Activated T-helper 2 cell treated with anti-CD3 and anti-CD28 coated beads, Interferon-gamma antibody, Interleukin-2, Interleukin-4, amounts not matched to agents 10 μg/mL and 5 μg/mL and 100 μg/mL, durations not matched to agents 14 hours and 24 hours and 36 hours (primary cell): ENCODE results near the gene FOXO3B. TPM values are rescaled to one million over a fixed set of nuclear protein-coding genes. Genes with fewer than 3 reads are reported as not detected.
A peak's percentile ranks its signal among the peaks of the same experiment; 100 is the strongest.
"Not testable (repeated sequence)": the region's sequence is repeated elsewhere in the genome, so short reads cannot be mapped to it uniquely, and the experiment has no call there.

Experiments used
- DNase-seq: peaks from one replicate; pipeline ENCODE4 v3.0.0; 2021; ENCODE audit warnings: low spot score
- H3K27ac Mint-ChIP-seq: one replicate; pipeline ENCODE4 v1.8.0; 2021; ENCODE audit warnings: mixed read lengths
- H3K27me3 Mint-ChIP-seq: one replicate; pipeline ENCODE4 v1.8.0; 2021; ENCODE audit warnings: low read depth, mixed read lengths
- H3K36me3 Mint-ChIP-seq: one replicate; pipeline ENCODE4 v1.8.0; 2021; ENCODE audit warnings: low read depth, mixed read lengths
- H3K4me1 Mint-ChIP-seq: one replicate; pipeline ENCODE4 v1.8.0; 2021; ENCODE audit warnings: low read depth, mixed read lengths
- H3K4me3 Mint-ChIP-seq: one replicate; pipeline ENCODE4 v1.8.0; 2021; ENCODE audit warnings: low read depth, mild to moderate bottlenecking, moderate library complexity, mixed read lengths
- H3K9me3 Mint-ChIP-seq: one replicate; pipeline ENCODE4 v1.8.0; 2021; ENCODE audit warnings: mixed read lengths
- intact Hi-C: fragments of 100-400 bp; cut with micrococcal nuclease; formaldehyde crosslinking; loops from one replicate; pipeline ENCODE4 v1.15.1; 2023
- total RNA-seq: library from RNA; stranded (reverse); gene quantifications from 2 replicates; pipeline ENCODE4 v1.2.3, GENCODE V29; 2022

FOXO3B gene
- 5.7 and 6.3 TPM in 2 replicates for total RNA-seq

- Mint-ChIP-seq H3K36me3 (peaks cover 17% of the 10 kb centered on the region), H3K27ac (peak within 1 kb of the TSS; percentile 72), H3K4me3 (peak within 1 kb of the TSS; percentile 88)
- H3K4me1 Mint-ChIP-seq, H3K27me3 Mint-ChIP-seq, intact Hi-C loops, H3K9me3 Mint-ChIP-seq: not testable (repeated sequence)
- peak; percentile 81 for DNase-seq
Observed at GRCh38 chr17:18681767-18682571, at the start of gene FOXO3B. Gene FOXO3B (minus strand): TSS chr17:18682314. CDS start chr17:18681651, 663 bp downstream.

GRCh38 chr17:18723509-18723908 is 41.4 kb upstream of the FOXO3B start:
- H3K9me3 Mint-ChIP-seq, H3K36me3 Mint-ChIP-seq, H3K4me1 Mint-ChIP-seq, DNase-seq, intact Hi-C loops, H3K27me3 Mint-ChIP-seq, H3K27ac Mint-ChIP-seq, H3K4me3 Mint-ChIP-seq: not testable (repeated sequence)

- H3K27ac Mint-ChIP-seq, H3K27me3 Mint-ChIP-seq, DNase-seq, intact Hi-C loops, H3K4me3 Mint-ChIP-seq, H3K4me1 Mint-ChIP-seq, H3K9me3 Mint-ChIP-seq, H3K36me3 Mint-ChIP-seq: not testable (repeated sequence)
Observed at GRCh38 chr17:18722612-18723011, 40.5 kb upstream of the FOXO3B start.

- intact Hi-C loops, H3K27ac Mint-ChIP-seq, H3K4me3 Mint-ChIP-seq, H3K27me3 Mint-ChIP-seq, H3K4me1 Mint-ChIP-seq, H3K9me3 Mint-ChIP-seq, H3K36me3 Mint-ChIP-seq, DNase-seq: not testable (repeated sequence)
Observed at GRCh38 chr17:18721775-18722547, 39.8 kb upstream of the FOXO3B start.

- H3K36me3 Mint-ChIP-seq, H3K4me3 Mint-ChIP-seq, H3K9me3 Mint-ChIP-seq, H3K27me3 Mint-ChIP-seq, intact Hi-C loops, H3K4me1 Mint-ChIP-seq, DNase-seq, H3K27ac Mint-ChIP-seq: not testable (repeated sequence)
Observed at GRCh38 chr17:18719428-18720110, 37.5 kb upstream of the FOXO3B start.

GRCh38 chr17:18718643-18719427 is 36.7 kb upstream of the FOXO3B start:
- H3K4me3 Mint-ChIP-seq, H3K4me1 Mint-ChIP-seq, H3K9me3 Mint-ChIP-seq, DNase-seq, H3K36me3 Mint-ChIP-seq, H3K27me3 Mint-ChIP-seq, intact Hi-C loops, H3K27ac Mint-ChIP-seq: not testable (repeated sequence)

- H3K4me1 Mint-ChIP-seq, H3K27ac Mint-ChIP-seq, H3K9me3 Mint-ChIP-seq, H3K36me3 Mint-ChIP-seq, H3K4me3 Mint-ChIP-seq, intact Hi-C loops: not testable (repeated sequence)
- peak; percentile 34 for DNase-seq
- H3K27me3 Mint-ChIP-seq = peaks cover 10% of the 10 kb centered on the region
Observed at GRCh38 chr17:18712354-18712999, 30.4 kb upstream of the FOXO3B start.

GRCh38 chr17:18708215-18708614 is 26.1 kb upstream of the FOXO3B start:
- H3K36me3 Mint-ChIP-seq, H3K9me3 Mint-ChIP-seq, H3K27me3 Mint-ChIP-seq, intact Hi-C loops, DNase-seq, H3K4me3 Mint-ChIP-seq, H3K27ac Mint-ChIP-seq, H3K4me1 Mint-ChIP-seq: not testable (repeated sequence)

GRCh38 chr17:18705955-18706354 is 23.8 kb upstream of the FOXO3B start:
- H3K27ac Mint-ChIP-seq, intact Hi-C loops, H3K36me3 Mint-ChIP-seq, H3K9me3 Mint-ChIP-seq, DNase-seq, H3K4me1 Mint-ChIP-seq, H3K27me3 Mint-ChIP-seq, H3K4me3 Mint-ChIP-seq: not testable (repeated sequence)

GRCh38 chr17:18698473-18699103 is 16.5 kb upstream of the FOXO3B start:
- H3K27ac Mint-ChIP-seq = not testable (repeated sequence)

GRCh38 chr17:18695143-18695542 is 13.0 kb upstream of the FOXO3B start:
- DNase-seq, H3K9me3 Mint-ChIP-seq, H3K4me3 Mint-ChIP-seq, H3K27ac Mint-ChIP-seq, H3K36me3 Mint-ChIP-seq, intact Hi-C loops, H3K4me1 Mint-ChIP-seq, H3K27me3 Mint-ChIP-seq: not testable (repeated sequence)

More at GRCh38 chr17:18698473-18699103, 16.5 kb upstream of the FOXO3B start:
- intact Hi-C loops, DNase-seq, H3K27me3 Mint-ChIP-seq, H3K9me3 Mint-ChIP-seq, H3K36me3 Mint-ChIP-seq, H3K4me1 Mint-ChIP-seq: not testable (repeated sequence)
- H3K4me3 Mint-ChIP-seq = peak overlapping the region; percentile 83

- H3K36me3 Mint-ChIP-seq = peaks cover 13% of the 10 kb centered on the region
- H3K27me3 Mint-ChIP-seq, H3K4me1 Mint-ChIP-seq, intact Hi-C loops, H3K9me3 Mint-ChIP-seq, DNase-seq: not testable (repeated sequence)
- peak overlapping the region; percentile 67 for H3K27ac Mint-ChIP-seq
- peak overlapping the region; percentile 88 for H3K4me3 Mint-ChIP-seq
Observed at GRCh38 chr17:18682668-18683067, 554 bp upstream of the FOXO3B start.
